H1 (cell line): ENCODE data around the gene KRT1. TPM values are rescaled to one million over a fixed set of nuclear protein-coding genes. Genes with fewer than 3 reads are reported as not detected.

ENCODE experiments used
- ATF2 ChIP-seq: IDR thresholded peaks from 2 replicates; pipeline ENCODE4 v1.6.1; 2012; ENCODE audit warnings: low read length, inconsistent platforms
- CHD7 ChIP-seq: fragments of 300-600 bp; sonication (generic); IDR thresholded peaks from 2 replicates; pipeline ENCODE4 v1.7.1; 2012; ENCODE audit warnings: low read length, moderate library complexity, mild to moderate bottlenecking, inconsistent platforms; ENCODE audit not compliant: insufficient replicate concordance
- CTCF ChIP-seq, 3 experiments: IDR thresholded peaks; 1 replicate in 2 of 3; 2 replicates in 1 of 3; pipeline versions ENCODE4 v1.5.1 to v1.6.1; 2011; ENCODE audit warnings: low read length in 3 of 3, mild to moderate bottlenecking in 3 of 3, inconsistent platforms in 2 of 3, low read depth in 1 of 3, moderate library complexity in 1 of 3; ENCODE audit not compliant: insufficient read depth in 1 of 3; ENCODE audit errors: control extremely low read depth in 1 of 3
- EGR1 ChIP-seq: IDR thresholded peaks from 2 replicates; pipeline ENCODE4 v1.6.1; 2011; ENCODE audit warnings: low read depth, low read length, borderline replicate concordance
- GTF2F1 ChIP-seq: IDR thresholded peaks from 2 replicates; pipeline ENCODE4 v1.6.1; 2012; ENCODE audit warnings: low read depth, low read length, improper control_type of control experiment, borderline replicate concordance
- MAFK ChIP-seq: IDR thresholded peaks from 2 replicates; pipeline ENCODE4 v1.6.1; 2012; ENCODE audit warnings: low read depth, mild to moderate bottlenecking, improper control_type of control experiment, low read length
- PHF8 ChIP-seq: fragments of 200-600 bp; sonication (generic); conservative IDR thresholded peaks from 2 replicates; pipeline ENCODE4 v1.7.1; 2012; ENCODE audit warnings: low read depth, mild to moderate bottlenecking, inconsistent platforms, low read length, moderate library complexity
- polyA plus RNA-seq, 7 experiments: library from polyadenylated mRNA; depleted of rRNA in 3 of 7; stranded (reverse) in 5 of 7; unstranded in 2 of 7; fragments of >200 nt in 5 of 7; fragments of 200-250 nt in 2 of 7; gene quantifications; 1 replicate in 5 of 7; 2 replicates in 1 of 7; 4 replicates in 1 of 7; pipeline versions ENCODE4 v1.2.1 to v1.2.3, GENCODE V29; 2011 to 2013; ENCODE audit warnings: missing spikeins in 2 of 7, mixed read lengths in 2 of 7
- total RNA-seq: library from RNA; stranded (reverse); fragmentation: NEBNext Ultra II Directional; extraction: Animal tissue kit (Norgen Biotek cat#: 25700); gene quantifications from 2 replicates; pipeline ENCODE4 v1.2.1, GENCODE V29; 2021

KRT1 gene
- total and polyA plus RNA-seq, 2 of the 8 experiments (the other 6 are each of a cell fraction or from before 2014, with no cell fraction given), result not detected

- TF ChIP-seq CHD7, result no peak
- no peak for TF ChIP-seq CTCF (IDR thresholded peaks at IDR 0.05; ENCODE audit: control extremely low read depth in 1 of 3, insufficient read depth in 1 of 3, low read depth in 1 of 3, low read length in 3 of 3)
- no peak for TF ChIP-seq EGR1
- no peak for TF ChIP-seq MAFK
- TF ChIP-seq ATF2, result no peak
- no peak for TF ChIP-seq GTF2F1
- TF ChIP-seq PHF8, result no peak
These were observed 47.6 kb downstream of the KRT1 start (continued) for GRCh38 chr12:52632656-52633055.
